HepG2 (cell line): ENCODE measurements around the gene SV2A. TPM values are rescaled to one million over a fixed set of nuclear protein-coding genes. Genes with fewer than 3 reads are reported as not detected.

Experiments used
- ATAC-seq: fragments of 200-7000 bp; cut with Tn5 transposase; 3 replicates; pipeline ENCODE4 v1.9.1; 2020; ENCODE audit warnings: mild to moderate bottlenecking, moderate library complexity
- BruUV-seq: library from RNA; stranded (reverse); fragments of 400-500 nt; replicated peaks from 2 replicates; lab custom pipeline; 2021; lab: Mats Ljungman, UMichigan
- CTCF ChIA-PET: fragments of 300-600 bp; formaldehyde crosslinking; extraction: SDS; loops from one replicate; lab custom pipeline; 2021; ENCODE audit warnings: low total read pairs, inconsistent platforms, low intra/inter-chr PET ratio; lab: Yijun Ruan, JAX
- POLR2A ChIA-PET: fragments of 350-600 bp; sonication (Branson Sonifier 250); formaldehyde crosslinking; loops from one replicate; lab custom pipeline; 2020; ENCODE audit warnings: antibody characterized with exemption, inconsistent platforms; lab: Yijun Ruan, JAX
- DNase-seq: peaks from one replicate; pipeline ENCODE4 v3.0.0-alpha.2; 2015; ENCODE audit warnings: low spot score
- FAIRE-seq: peaks from 3 replicates; lab custom pipeline; 2011; peaks lifted over from hg19 to GRCh38; lab: Jason Lieb, UNC
- H2AFZ ChIP-seq: one replicate; pipeline ENCODE4 v1.6.1; 2011; ENCODE audit warnings: low read length, inconsistent platforms
- H3K27ac ChIP-seq: fragments of 300-600 bp; 3 replicates; pipeline ENCODE4 v1.8.0; 2011; ENCODE audit warnings: mixed run types, mild to moderate bottlenecking, mixed read lengths, low read length, inconsistent platforms; ENCODE audit not compliant: insufficient read depth; ENCODE audit errors: extremely low read length
- H3K27me3 ChIP-seq, 2 experiments: fragments of 200-600 bp in 1 of 2; 2 replicates in 1 of 2; 3 replicates in 1 of 2; pipeline versions ENCODE4 v1.6.0 to v1.8.0; 2011; ENCODE audit warnings: low read length in 2 of 2, mild to moderate bottlenecking in 2 of 2, moderate library complexity in 2 of 2, inconsistent platforms in 1 of 2; ENCODE audit not compliant: insufficient read depth in 2 of 2, control insufficient read depth in 1 of 2
- H3K36me3 ChIP-seq, 2 experiments: fragments of 200-600 bp in 1 of 2; replicated peaks in 1 of 2; 2 replicates in 1 of 2; 3 replicates in 1 of 2; pipeline versions ENCODE4 v1.5.1 to v1.8.0; 2011; ENCODE audit warnings: low read length in 2 of 2, inconsistent platforms in 1 of 2; ENCODE audit not compliant: insufficient read depth in 2 of 2, control insufficient read depth in 1 of 2
- H3K4me1 ChIP-seq: 2 replicates; pipeline ENCODE4 v1.5.1; 2012; ENCODE audit warnings: low read length, inconsistent platforms; ENCODE audit not compliant: insufficient read depth
- H3K4me2 ChIP-seq: 2 replicates; pipeline ENCODE4 v1.6.0; 2011; ENCODE audit warnings: low read depth, low read length, inconsistent platforms
- H3K4me3 ChIP-seq, 3 experiments: fragments of 200-600 bp in 1 of 3; sonication (generic), shearing (Covaris generic) in 1 of 3; replicated peaks in 1 of 3; 2 replicates each; pipeline ENCODE4 v1.5.1; 2011 to 2016; ENCODE audit warnings: low read length in 3 of 3, inconsistent platforms in 2 of 3, low read depth in 2 of 3, mild to moderate bottlenecking in 2 of 3, control low read depth in 1 of 3, mixed read lengths in 1 of 3; ENCODE audit not compliant: insufficient read depth in 1 of 3
- H3K79me2 ChIP-seq: one replicate; pipeline ENCODE4 v1.6.1; 2011; ENCODE audit warnings: low read length, inconsistent platforms; ENCODE audit not compliant: insufficient read depth
- H3K9ac ChIP-seq: 2 replicates; pipeline ENCODE4 v1.6.0; 2011; ENCODE audit warnings: mild to moderate bottlenecking, low read depth, low read length, inconsistent platforms; ENCODE audit not compliant: insufficient read depth
- H3K9me3 ChIP-seq: 2 replicates; pipeline ENCODE4 v1.5.1; 2012; ENCODE audit warnings: mild to moderate bottlenecking, low read length
- H4K20me1 ChIP-seq: 2 replicates; pipeline ENCODE4 v1.6.0; 2011; ENCODE audit warnings: inconsistent platforms, mild to moderate bottlenecking, low read length, moderate library complexity; ENCODE audit not compliant: insufficient read depth
- SETDB1 ChIP-seq: sonication (generic); formaldehyde crosslinking; IDR thresholded peaks from 2 replicates; pipeline ENCODE4 v1.5.1; 2020; ENCODE audit warnings: missing genetic modification reagents, mild to moderate bottlenecking, borderline replicate concordance
- SMARCC2 ChIP-seq: fragments of 450-650 bp; IDR thresholded peaks from 2 replicates; pipeline ENCODE4 v1.6.1; 2017; ENCODE audit warnings: antibody characterized with exemption, mild to moderate bottlenecking
- ZFX ChIP-seq: sonication (generic); formaldehyde crosslinking; IDR thresholded peaks from 2 replicates; pipeline ENCODE4 v1.4.0; 2020; ENCODE audit warnings: mild to moderate bottlenecking, low read depth, missing genetic modification reagents, moderate library complexity
- WGBS: methylation state at CpG from one replicate; pipeline ENCODE4 v1.1.6; 2017; ENCODE audit warnings: low lambda C conversion rate; 5-methylcytosine and 5-hydroxymethylcytosine counted together
- in situ Hi-C: cut with HindIII; loops from 2 replicates; pipeline ENCODE4 v1.10.0; 2017; ENCODE audit warnings: low pct_unique_long_range_greater_than_20kb; ENCODE audit not compliant: extremely low pct_ligation_motif_present
- intact Hi-C: fragments of 100-400 bp; cut with micrococcal nuclease; formaldehyde crosslinking; loops from one replicate; pipeline ENCODE4 v1.10.0; 2022; ENCODE audit not compliant: unreplicated experiment
- polyA plus RNA-seq, 8 experiments: library from polyadenylated mRNA; depleted of rRNA in 3 of 8; stranded (reverse) in 7 of 8; unstranded in 1 of 8; fragments of >200 nt; fragmentation: Illumina TruSeq in 4 of 8; extraction: Trizol in 4 of 8; gene quantifications; 2 replicates each; pipeline versions ENCODE4 v1.2.1 to v1.2.3, GENCODE V29; 2011 to 2016; ENCODE audit warnings: low read depth in 4 of 8, missing spikeins in 1 of 8, mixed read lengths in 1 of 8; ENCODE audit not compliant: insufficient read depth in 1 of 8
- total RNA-seq, 5 experiments: library from RNA; depleted of rRNA; stranded (reverse); fragments of >200 nt; fragmentation: Illumina TruSeq; extraction: Trizol; gene quantifications; 2 replicates each; pipeline ENCODE4 v1.2.3, GENCODE V29; 2016; ENCODE audit warnings: low read depth in 1 of 5
- TF ChIP-seq, protein P1 (sequence below): sonication (generic); formaldehyde crosslinking; IDR thresholded peaks from one replicate; pipeline ENCODE4 v1.5.1; 2020; ENCODE audit warnings: mild to moderate bottlenecking, missing genetic modification reagents; ENCODE audit errors: not compliant biosample characterization

SV2A gene
- total and polyA plus RNA-seq, 2 of the 13 experiments (the other 11 are each of a cell fraction or from before 2014, with no cell fraction given): 0.84 to 1.9 TPM

GRCh38 chr1:149932474-149932873 lies 14.8 kb upstream of the SV2A start:
- Histone ChIP-seq H3K9ac (no peak overlapping the region), H3K4me2 (no peak overlapping the region), H2AFZ (no peak overlapping the region), H3K27me3 (no peaks in the 10 kb centered on the region; a peak in 1 of 5 replicates), H3K27ac (no peak overlapping the region), H3K4me3 (no peak overlapping the region), H3K9me3 (no peaks in the 10 kb centered on the region), H4K20me1 (no peaks in the 10 kb centered on the region), H3K79me2 (peaks cover 1% of the 10 kb centered on the region), H3K36me3 (no peaks in the 10 kb centered on the region), H3K4me1 (peaks cover 33% of the 10 kb centered on the region)
- in situ Hi-C loops (no loop called here), intact Hi-C loops (no loop called here)
- no TSS peak for BruUV-seq
- DNase-seq (no peak), FAIRE-seq (no peak), ATAC-seq (no peak)
- no peak for TF ChIP-seq SMARCC2
- no peak for TF ChIP-seq ZFX (CRISPR knock-in tag)
- TF ChIP-seq, protein P1, sequence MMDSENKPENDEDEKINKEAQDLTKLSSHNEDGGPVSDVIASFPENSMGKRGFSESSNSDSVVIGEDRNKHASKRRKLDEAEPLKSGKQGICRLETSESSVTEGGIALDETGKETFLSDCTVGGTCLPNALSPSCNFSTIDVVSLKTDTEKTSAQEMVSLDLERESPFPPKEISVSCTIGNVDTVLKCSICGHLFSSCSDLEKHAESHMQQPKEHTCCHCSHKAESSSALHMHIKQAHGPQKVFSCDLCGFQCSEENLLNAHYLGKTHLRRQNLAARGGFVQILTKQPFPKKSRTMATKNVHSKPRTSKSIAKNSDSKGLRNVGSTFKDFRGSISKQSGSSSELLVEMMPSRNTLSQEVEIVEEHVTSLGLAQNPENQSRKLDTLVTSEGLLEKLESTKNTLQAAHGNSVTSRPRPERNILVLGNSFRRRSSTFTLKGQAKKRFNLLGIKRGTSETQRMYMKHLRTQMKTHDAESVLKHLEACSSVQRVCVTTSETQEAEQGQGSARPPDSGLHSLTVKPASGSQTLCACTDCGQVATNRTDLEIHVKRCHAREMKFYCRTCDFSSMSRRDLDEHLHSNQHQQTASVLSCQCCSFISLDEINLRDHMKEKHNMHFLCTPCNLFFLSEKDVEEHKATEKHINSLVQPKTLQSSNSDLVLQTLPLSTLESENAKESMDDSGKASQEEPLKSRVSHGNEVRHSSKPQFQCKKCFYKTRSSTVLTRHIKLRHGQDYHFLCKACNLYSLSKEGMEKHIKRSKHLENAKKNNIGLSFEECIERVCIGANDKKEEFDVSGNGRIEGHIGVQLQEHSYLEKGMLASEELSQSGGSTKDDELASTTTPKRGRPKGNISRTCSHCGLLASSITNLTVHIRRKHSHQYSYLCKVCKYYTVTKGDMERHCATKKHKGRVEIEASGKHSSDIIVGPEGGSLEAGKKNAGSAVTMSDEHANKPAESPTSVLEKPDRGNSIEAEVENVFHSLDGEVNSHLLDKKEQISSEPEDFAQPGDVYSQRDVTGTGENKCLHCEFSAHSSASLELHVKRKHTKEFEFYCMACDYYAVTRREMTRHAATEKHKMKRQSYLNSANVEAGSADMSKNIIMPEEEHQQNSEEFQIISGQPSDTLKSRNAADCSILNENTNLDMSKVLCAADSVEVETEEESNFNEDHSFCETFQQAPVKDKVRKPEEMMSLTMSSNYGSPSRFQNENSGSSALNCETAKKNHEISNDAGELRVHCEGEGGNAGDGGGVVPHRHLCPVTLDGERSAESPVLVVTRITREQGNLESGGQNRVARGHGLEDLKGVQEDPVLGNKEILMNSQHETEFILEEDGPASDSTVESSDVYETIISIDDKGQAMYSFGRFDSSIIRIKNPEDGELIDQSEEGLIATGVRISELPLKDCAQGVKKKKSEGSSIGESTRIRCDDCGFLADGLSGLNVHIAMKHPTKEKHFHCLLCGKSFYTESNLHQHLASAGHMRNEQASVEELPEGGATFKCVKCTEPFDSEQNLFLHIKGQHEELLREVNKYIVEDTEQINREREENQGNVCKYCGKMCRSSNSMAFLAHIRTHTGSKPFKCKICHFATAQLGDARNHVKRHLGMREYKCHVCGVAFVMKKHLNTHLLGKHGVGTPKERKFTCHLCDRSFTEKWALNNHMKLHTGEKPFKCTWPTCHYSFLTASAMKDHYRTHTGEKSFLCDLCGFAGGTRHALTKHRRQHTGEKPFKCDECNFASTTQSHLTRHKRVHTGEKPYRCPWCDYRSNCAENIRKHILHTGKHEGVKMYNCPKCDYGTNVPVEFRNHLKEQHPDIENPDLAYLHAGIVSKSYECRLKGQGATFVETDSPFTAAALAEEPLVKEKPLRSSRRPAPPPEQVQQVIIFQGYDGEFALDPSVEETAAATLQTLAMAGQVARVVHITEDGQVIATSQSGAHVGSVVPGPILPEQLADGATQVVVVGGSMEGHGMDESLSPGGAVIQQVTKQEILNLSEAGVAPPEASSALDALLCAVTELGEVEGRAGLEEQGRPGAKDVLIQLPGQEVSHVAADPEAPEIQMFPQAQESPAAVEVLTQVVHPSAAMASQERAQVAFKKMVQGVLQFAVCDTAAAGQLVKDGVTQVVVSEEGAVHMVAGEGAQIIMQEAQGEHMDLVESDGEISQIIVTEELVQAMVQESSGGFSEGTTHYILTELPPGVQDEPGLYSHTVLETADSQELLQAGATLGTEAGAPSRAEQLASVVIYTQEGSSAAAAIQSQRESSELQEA (CRISPR knock-in tag): no peak
- no peak for TF ChIP-seq SETDB1 (CRISPR knock-in tag)
- CTCF ChIA-PET: no interaction called here
- POLR2A ChIA-PET: interaction anchor here (0.8 kb wide), 1 partner anchor 45 kb away, joined by 4 read pairs; a partner anchor contains a TSS
- WGBS: 94% methylated on average over 8 of the region's 8 CpGs
